ENCODE measurements around the gene RFXANK.

Gene RFXANK

DNA sequence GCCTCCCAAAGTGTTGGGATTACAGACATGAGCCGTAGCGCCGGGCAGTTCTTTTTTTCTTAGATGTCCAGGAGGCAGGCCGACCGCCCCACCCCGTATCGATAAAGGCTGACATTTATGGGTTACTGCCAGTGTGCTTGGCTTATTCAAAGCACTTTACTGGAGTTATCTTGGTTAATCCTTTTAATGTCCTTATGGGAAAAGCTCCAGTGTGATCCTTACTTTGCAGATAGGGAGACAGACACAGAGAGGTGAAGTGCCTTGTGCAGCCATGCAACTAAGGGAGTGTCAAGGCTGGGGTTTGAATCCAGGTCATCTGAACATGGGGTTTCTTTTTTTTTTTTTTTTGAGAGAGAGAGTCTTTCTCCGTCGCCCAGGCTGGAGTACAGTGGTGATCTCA is 38.9 kb downstream of the RFXANK start:
- no peak for DNase-seq (ENCODE audit: low read depth)
- TF ChIP-seq CTCF (IDR thresholded peaks at IDR 0.05; ENCODE audit: control insufficient read depth, extremely low read depth, insufficient read depth), result no peak
- no peak overlapping the region for H3K4me3 ChIP-seq (ENCODE audit: low read depth, low read length)

GRCh38 chr19:19232261-19232721 is 40.2 kb downstream of the RFXANK start:
- TF ChIP-seq CTCF (IDR thresholded peaks at IDR 0.05; ENCODE audit: control insufficient read depth, extremely low read depth, insufficient read depth), result no peak

DNA sequence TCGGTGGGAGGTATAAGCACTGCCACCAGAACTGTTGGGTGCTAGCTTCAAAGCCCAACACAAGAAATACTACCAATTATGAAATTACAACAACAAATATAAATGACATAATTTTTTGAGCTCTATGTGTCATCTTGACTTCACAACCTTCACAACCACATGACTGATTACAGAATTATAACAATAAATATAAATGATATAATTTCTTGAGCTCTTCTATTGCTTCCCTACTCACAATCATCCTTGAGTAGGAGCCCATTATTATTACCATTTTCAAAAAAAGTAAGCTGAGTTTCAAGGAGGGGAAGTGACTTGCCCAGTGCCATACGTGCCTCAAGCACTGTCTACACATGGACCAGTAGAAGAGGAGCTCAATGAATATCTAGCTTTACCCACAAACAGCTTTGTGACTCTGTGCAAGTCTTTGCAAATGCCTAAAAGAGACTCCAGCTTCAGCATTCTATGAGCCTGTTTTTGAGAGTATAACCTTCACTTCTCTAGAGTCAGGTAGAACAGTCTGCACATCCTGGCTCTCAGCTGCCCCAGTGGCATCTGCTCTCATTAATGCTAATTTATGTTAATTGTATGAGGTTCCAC is 42.3 kb downstream of the RFXANK start:
- DNase-seq (ENCODE audit: low read depth), result no peak
- no peak overlapping the region for H3K4me3 ChIP-seq (ENCODE audit: low read depth, low read length)
- no peak for TF ChIP-seq CTCF (IDR thresholded peaks at IDR 0.05; ENCODE audit: control insufficient read depth, extremely low read depth, insufficient read depth)

More at GRCh38 chr19:19232261-19232721, 40.2 kb downstream of the RFXANK start:
- no peak overlapping the region for H3K4me3 ChIP-seq (ENCODE audit: low read depth, low read length)
- DNase-seq (ENCODE audit: low read depth), result no peak

DNA sequence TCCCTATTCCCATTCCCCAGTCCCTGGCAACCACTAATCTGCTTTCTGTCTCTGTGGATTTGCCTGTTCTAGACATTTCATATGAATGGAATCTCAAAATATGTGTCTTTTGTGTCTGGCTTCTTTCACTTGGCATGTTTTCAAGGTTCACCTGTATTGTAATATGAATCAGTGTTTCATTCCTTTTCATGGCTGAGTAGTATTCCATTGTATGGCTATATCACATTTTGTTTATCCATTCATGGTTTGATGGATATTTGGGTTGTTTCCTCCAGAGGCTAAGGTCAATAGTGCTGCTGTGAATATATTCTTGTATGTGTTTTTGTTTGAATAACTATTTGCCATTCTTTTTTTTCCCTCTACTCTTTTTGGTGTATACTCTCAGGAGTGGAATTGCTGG is 44.1 kb downstream of the RFXANK start:
- H3K4me3 ChIP-seq (ENCODE audit: low read depth, low read length), result no peak overlapping the region
- DNase-seq (ENCODE audit: low read depth), result no peak
- TF ChIP-seq CTCF (IDR thresholded peaks at IDR 0.05; ENCODE audit: control insufficient read depth, extremely low read depth, insufficient read depth), result no peak

- DNase-seq (ENCODE audit: low read depth), result no peak
- no peak overlapping the region for H3K4me3 ChIP-seq (ENCODE audit: low read depth, low read length)
- TF ChIP-seq CTCF (IDR thresholded peaks at IDR 0.05; ENCODE audit: control insufficient read depth, extremely low read depth, insufficient read depth), result no peak
These were observed 46.3 kb downstream of the RFXANK start for GRCh38 chr19:19238126-19238894.

- DNase-seq (ENCODE audit: low read depth), result no peak
- TF ChIP-seq CTCF (IDR thresholded peaks at IDR 0.05; ENCODE audit: control insufficient read depth, extremely low read depth, insufficient read depth), result no peak
- no peak overlapping the region for H3K4me3 ChIP-seq (ENCODE audit: low read depth, low read length)
These were observed 47.6 kb downstream of the RFXANK start for GRCh38 chr19:19239675-19240074.
